DND-41 (cell line): ENCODE measurements around the gene TMEM119.

ENCODE experiments used
- ATAC-seq: fragments of 200-7000 bp; cut with Tn5 transposase; 3 replicates; pipeline ENCODE4 v1.9.1; 2021; ENCODE audit warnings: low read depth; ENCODE audit not compliant: insufficient read depth
- DNase-seq: peaks from one replicate; pipeline ENCODE4 v3.0.0-alpha.2; 2020
- H2AFZ ChIP-seq: 2 replicates; pipeline ENCODE4 v1.6.0; 2012; ENCODE audit warnings: low read depth, low read length
- H3K27ac ChIP-seq: 2 replicates; pipeline ENCODE4 v1.5.1; 2012; ENCODE audit warnings: low read length, inconsistent platforms
- H3K27me3 ChIP-seq: fragments of 200-600 bp; sonication (generic); 2 replicates; pipeline ENCODE4 v1.6.0; 2012; ENCODE audit warnings: low read length, mild to moderate bottlenecking, inconsistent platforms; ENCODE audit not compliant: insufficient read depth, poor library complexity
- H3K36me3 ChIP-seq: 2 replicates; pipeline ENCODE4 v1.5.1; 2012; ENCODE audit warnings: low read length, inconsistent platforms; ENCODE audit not compliant: insufficient read depth
- H3K4me1 ChIP-seq: 2 replicates; pipeline ENCODE4 v1.5.1; 2012; ENCODE audit warnings: mild to moderate bottlenecking, low read length; ENCODE audit not compliant: insufficient read depth
- H3K4me2 ChIP-seq: 2 replicates; pipeline ENCODE4 v1.6.0; 2012; ENCODE audit warnings: mild to moderate bottlenecking, moderate library complexity, low read length, inconsistent platforms; ENCODE audit not compliant: insufficient read depth
- H3K4me3 ChIP-seq, 2 experiments: fragments of 200-600 bp in 1 of 2; shearing (Covaris generic) in 1 of 2; 2 replicates each; pipeline ENCODE4 v1.5.1; 2012 to 2016; ENCODE audit warnings: inconsistent platforms in 2 of 2, low read length in 2 of 2, mild to moderate bottlenecking in 2 of 2, low read depth in 1 of 2, moderate library complexity in 1 of 2
- H3K79me2 ChIP-seq: 2 replicates; pipeline ENCODE4 v1.6.0; 2012; ENCODE audit warnings: low read length, inconsistent platforms; ENCODE audit not compliant: insufficient read depth
- H3K9ac ChIP-seq: 2 replicates; pipeline ENCODE4 v1.6.0; 2012; ENCODE audit warnings: low read depth, mild to moderate bottlenecking, inconsistent platforms, low read length, moderate library complexity
- H3K9me3 ChIP-seq: 2 replicates; pipeline ENCODE4 v1.5.1; 2012; ENCODE audit warnings: low read length, moderate library complexity, mild to moderate bottlenecking, inconsistent platforms; ENCODE audit not compliant: insufficient read depth, severe bottlenecking
- H4K20me1 ChIP-seq: 2 replicates; pipeline ENCODE4 v1.6.0; 2012; ENCODE audit warnings: low read length; ENCODE audit not compliant: insufficient read depth
- EZH2 ChIP-seq: IDR thresholded peaks from 3 replicates; pipeline ENCODE4 v1.6.1; 2012; ENCODE audit warnings: borderline replicate concordance, low read depth, mild to moderate bottlenecking, moderate library complexity, low read length, inconsistent platforms; ENCODE audit not compliant: severe bottlenecking
- TF ChIP-seq, protein P1 (sequence below): IDR thresholded peaks from 2 replicates; pipeline ENCODE4 v1.5.1; 2012; ENCODE audit warnings: borderline replicate concordance, low read length, moderate library complexity, mild to moderate bottlenecking; ENCODE audit not compliant: poor library complexity, severe bottlenecking; ENCODE audit errors: extremely low read depth

Gene TMEM119

DNA sequence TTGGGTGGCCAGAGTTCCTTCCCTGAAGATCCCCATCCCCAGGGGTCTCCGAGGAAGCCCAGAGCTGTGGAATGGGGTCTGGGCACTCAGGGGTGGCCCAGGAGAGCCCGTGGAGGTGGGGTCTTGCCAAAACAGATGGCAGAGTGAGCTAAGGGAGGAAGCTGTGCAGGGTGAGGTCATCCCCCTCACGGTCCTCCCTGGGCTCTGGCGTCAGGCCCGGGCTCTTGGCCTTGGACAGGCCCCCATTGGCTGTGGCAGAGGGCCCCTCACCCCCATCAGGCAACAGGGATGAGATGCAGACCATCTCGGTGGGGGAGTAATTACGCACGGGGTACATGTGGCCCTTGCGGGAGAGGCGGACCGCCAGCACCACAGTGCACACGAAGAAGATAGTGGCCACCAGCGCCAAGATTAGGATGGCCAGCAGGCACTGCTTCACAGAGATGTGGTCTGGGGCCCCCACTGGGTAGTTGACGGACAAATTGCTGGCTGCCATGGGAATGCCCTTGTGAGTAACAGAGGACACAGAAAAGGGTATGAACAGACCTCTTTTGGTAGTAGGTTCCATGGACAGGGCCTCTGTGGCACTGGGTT lies 25.1 kb upstream of the TMEM119 start:
- H3K9me3 ChIP-seq, result no peaks in the 10 kb centered on the region
- no peak overlapping the region for H3K9ac ChIP-seq
- DNase-seq (no peak), ATAC-seq (no peak)
- peaks cover 45% of the 10 kb centered on the region for H3K79me2 ChIP-seq
- H3K4me3 ChIP-seq, result no peak overlapping the region
- TF ChIP-seq, protein P1, sequence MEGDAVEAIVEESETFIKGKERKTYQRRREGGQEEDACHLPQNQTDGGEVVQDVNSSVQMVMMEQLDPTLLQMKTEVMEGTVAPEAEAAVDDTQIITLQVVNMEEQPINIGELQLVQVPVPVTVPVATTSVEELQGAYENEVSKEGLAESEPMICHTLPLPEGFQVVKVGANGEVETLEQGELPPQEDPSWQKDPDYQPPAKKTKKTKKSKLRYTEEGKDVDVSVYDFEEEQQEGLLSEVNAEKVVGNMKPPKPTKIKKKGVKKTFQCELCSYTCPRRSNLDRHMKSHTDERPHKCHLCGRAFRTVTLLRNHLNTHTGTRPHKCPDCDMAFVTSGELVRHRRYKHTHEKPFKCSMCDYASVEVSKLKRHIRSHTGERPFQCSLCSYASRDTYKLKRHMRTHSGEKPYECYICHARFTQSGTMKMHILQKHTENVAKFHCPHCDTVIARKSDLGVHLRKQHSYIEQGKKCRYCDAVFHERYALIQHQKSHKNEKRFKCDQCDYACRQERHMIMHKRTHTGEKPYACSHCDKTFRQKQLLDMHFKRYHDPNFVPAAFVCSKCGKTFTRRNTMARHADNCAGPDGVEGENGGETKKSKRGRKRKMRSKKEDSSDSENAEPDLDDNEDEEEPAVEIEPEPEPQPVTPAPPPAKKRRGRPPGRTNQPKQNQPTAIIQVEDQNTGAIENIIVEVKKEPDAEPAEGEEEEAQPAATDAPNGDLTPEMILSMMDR, result no peak
- TF ChIP-seq EZH2, result no peak
- H2AFZ ChIP-seq, result no peak overlapping the region
- H3K36me3 ChIP-seq, result peaks cover 42% of the 10 kb centered on the region
- H4K20me1 ChIP-seq, result peaks cover 5% of the 10 kb centered on the region
- H3K4me2 ChIP-seq, result no peak overlapping the region
- no peak overlapping the region for H3K27ac ChIP-seq
- H3K27me3 ChIP-seq, result no peaks in the 10 kb centered on the region
- H3K4me1 ChIP-seq, result peaks cover 19% of the 10 kb centered on the region

DNA sequence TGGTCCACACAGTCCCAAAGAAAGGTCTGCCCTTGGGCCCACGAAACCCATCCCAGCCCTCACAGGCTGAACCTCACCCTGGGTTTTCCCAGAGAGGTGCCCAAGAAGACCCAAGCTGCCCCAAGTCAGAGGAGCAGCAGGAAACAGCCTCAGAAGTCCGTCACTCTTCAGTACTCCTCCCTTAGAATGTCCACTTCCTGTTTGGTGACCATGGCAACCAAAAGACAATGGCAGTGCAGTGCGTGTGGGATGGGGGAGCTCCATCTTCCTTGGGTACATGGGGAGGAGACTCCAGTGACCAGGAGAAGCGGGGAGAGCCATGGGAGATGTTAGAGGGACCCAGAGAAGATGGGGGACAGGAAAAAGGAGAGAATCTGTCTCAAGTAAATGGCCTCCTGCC lies 24.5 kb upstream of the TMEM119 start:
- DNase-seq, result no peak
- Histone ChIP-seq H3K9me3 (no peaks in the 10 kb centered on the region), H3K27me3 (no peaks in the 10 kb centered on the region), H2AFZ (no peak overlapping the region), H3K4me1 (peaks cover 19% of the 10 kb centered on the region), H3K4me2 (no peak overlapping the region), H3K9ac (no peak overlapping the region), H3K27ac (peak overlapping the region; percentile 43), H3K79me2 (peaks cover 39% of the 10 kb centered on the region), H3K36me3 (peaks cover 39% of the 10 kb centered on the region), H3K4me3 (no peak overlapping the region), H4K20me1 (peaks cover 5% of the 10 kb centered on the region)
- no peak for TF ChIP-seq EZH2
- TF ChIP-seq, protein P1, result no peak
- ATAC-seq, result no peak

DNA sequence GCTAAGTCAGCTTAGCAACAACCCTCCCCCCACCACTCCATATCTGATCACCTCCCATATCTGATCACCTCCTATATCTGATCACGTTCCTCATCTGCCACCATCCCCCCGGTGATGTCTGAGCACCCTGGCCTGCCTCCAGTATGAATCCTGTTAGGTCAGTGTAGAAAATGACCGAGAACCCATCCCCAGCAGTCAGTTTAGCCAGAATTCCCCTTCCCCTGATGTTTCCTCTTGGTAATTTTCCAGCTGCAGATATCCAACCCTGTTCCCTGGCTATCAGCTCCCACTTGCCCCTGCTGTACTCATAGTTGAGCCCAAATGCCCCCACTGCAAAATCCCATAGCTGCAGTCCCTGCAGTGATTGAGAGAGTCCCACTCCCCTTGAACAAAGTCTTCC lies 23.3 kb upstream of the TMEM119 start:
- Histone ChIP-seq H4K20me1 (peaks cover 5% of the 10 kb centered on the region), H3K4me2 (no peak overlapping the region), H3K9me3 (no peaks in the 10 kb centered on the region), H3K4me3 (no peak overlapping the region), H3K36me3 (peaks cover 34% of the 10 kb centered on the region), H3K9ac (no peak overlapping the region), H3K4me1 (peaks cover 24% of the 10 kb centered on the region), H3K27ac (no peak overlapping the region), H2AFZ (no peak overlapping the region), H3K27me3 (no peaks in the 10 kb centered on the region), H3K79me2 (peaks cover 26% of the 10 kb centered on the region)
- TF ChIP-seq EZH2, result no peak
- TF ChIP-seq, protein P1, result no peak
- ATAC-seq (no peak), DNase-seq (no peak)
